ENCODE measurements around the gene EHMT2. TPM values are rescaled to one million over a fixed set of nuclear protein-coding genes. Genes with fewer than 3 reads are reported as not detected.
A peak's percentile ranks its signal among the peaks of the same experiment; 100 is the strongest.

EHMT2 gene
- total RNA-seq, 1 donor from 2014 or later, result 14.5 TPM

GRCh38 chr6:31892821-31893220, 4.7 kb downstream of the EHMT2 start:
- no peak for DNase-seq (ENCODE audit: low read depth)
- Histone ChIP-seq H3K27me3 (ENCODE audit: control insufficient read depth, insufficient read depth, low read length) (no peaks in the 10 kb centered on the region), H3K36me3 (ENCODE audit: control insufficient read depth, insufficient read depth, low read length) (peaks cover 13% of the 10 kb centered on the region), H3K4me3 (ENCODE audit: low read depth, low read length) (no peak overlapping the region)
- no peak for FAIRE-seq
- no peak for TF ChIP-seq CTCF (IDR thresholded peaks at IDR 0.05; ENCODE audit: insufficient read depth, low read length, severe bottlenecking)

DNA sequence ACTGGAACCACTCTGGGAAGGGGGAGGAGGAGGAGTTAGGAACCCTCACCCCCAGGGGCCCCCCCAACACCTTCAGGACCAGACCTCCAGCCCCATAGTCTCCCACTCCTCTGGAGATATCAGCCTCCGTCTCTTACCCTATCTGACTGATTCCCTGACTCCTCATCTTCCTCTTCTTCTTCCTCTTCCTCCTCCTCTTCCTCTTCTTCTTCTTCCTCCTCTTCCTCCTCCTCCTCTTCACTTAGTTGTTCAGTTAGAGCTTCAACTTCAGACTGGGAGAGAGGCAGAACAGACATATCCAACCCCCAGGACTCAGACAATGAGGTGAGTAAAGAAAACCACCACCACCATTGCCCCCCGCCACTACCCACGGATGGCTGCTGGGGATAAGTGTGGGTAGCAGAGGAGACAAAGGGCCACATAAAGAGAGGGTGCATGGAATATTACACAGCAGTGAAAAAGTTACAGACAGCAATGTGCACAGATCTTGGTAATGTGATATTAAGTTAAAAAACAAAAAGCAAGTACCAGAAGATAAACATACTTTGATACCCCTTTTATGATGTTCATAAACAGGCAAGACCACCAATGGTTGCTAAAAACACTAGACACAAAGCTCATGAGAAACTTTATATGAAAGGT, 8.0 kb downstream of the EHMT2 start:
- FAIRE-seq, result no peak
- TF ChIP-seq CTCF (IDR thresholded peaks at IDR 0.05; ENCODE audit: insufficient read depth, low read length, severe bottlenecking), result no peak
- Histone ChIP-seq H3K4me3 (ENCODE audit: low read depth, low read length) (no peak overlapping the region), H3K36me3 (ENCODE audit: control insufficient read depth, insufficient read depth, low read length) (peaks cover 30% of the 10 kb centered on the region), H3K27me3 (ENCODE audit: control insufficient read depth, insufficient read depth, low read length) (no peaks in the 10 kb centered on the region)
- DNase-seq (ENCODE audit: low read depth), result no peak

GRCh38 chr6:31888276-31889258, 8.9 kb downstream of the EHMT2 start:
- DNase-seq (ENCODE audit: low read depth) (no peak), FAIRE-seq (no peak)
- H3K27me3 ChIP-seq (ENCODE audit: control insufficient read depth, insufficient read depth, low read length), result no peaks in the 10 kb centered on the region
- peak; percentile 74 for TF ChIP-seq CTCF (IDR thresholded peaks at IDR 0.05; ENCODE audit: insufficient read depth, low read length, severe bottlenecking)
- no peak overlapping the region for H3K4me3 ChIP-seq (ENCODE audit: low read depth, low read length)
- peaks cover 33% of the 10 kb centered on the region for H3K36me3 ChIP-seq (ENCODE audit: control insufficient read depth, insufficient read depth, low read length)

DNA sequence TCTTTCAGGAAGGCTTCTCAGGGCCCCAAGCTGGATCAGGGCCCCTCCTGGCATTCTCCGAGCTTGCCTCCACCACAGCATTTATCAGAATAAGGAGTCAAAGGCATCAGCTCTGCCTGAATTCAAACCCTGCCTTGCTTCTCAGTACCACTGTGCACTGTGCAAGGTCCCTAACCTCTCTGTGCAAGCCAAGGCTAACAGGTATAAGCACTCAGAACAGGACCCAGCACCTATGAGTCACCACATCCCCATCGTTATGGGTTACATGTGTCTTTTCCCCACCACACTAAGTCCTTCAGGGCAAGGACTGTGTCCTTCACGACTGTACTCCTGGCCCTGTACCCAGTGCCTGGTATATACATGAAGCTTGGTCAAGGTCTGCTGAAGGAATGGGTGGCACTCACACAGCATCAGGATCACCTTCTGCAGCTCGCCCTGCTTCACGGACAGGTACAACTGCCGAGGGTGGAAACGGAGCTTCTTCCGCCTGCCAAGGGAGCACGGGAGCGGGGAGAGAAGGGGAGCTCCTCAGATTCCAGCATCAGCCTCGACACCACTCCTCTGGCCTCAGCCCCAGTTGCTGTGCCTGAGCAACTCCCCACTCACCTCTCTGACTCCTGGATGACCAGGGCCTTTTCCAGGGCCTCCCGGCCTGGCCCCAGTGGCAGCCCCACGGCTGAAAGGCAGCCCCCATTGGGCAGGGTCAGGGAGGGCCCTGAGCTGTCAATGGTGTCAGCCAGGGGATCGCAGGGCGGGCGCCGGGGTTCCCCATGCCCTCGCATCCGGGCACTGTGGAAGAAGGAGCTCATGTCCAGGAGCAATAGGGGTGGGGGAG, 10.1 kb downstream of the EHMT2 start:
- peak; percentile 95 for FAIRE-seq
- H3K36me3 ChIP-seq (ENCODE audit: control insufficient read depth, insufficient read depth, low read length), result peaks cover 40% of the 10 kb centered on the region
- H3K4me3 ChIP-seq (ENCODE audit: low read depth, low read length), result no peak overlapping the region
- no peaks in the 10 kb centered on the region for H3K27me3 ChIP-seq (ENCODE audit: control insufficient read depth, insufficient read depth, low read length)
- no peak for DNase-seq (ENCODE audit: low read depth)
- no peak for TF ChIP-seq CTCF (IDR thresholded peaks at IDR 0.05; ENCODE audit: insufficient read depth, low read length, severe bottlenecking)

GRCh38 chr6:31886541-31886991, 10.9 kb downstream of the EHMT2 start:
- TF ChIP-seq CTCF (IDR thresholded peaks at IDR 0.05; ENCODE audit: insufficient read depth, low read length, severe bottlenecking), result no peak
- no peak overlapping the region for H3K4me3 ChIP-seq (ENCODE audit: low read depth, low read length)
- DNase-seq (ENCODE audit: low read depth), result no peak
- peaks cover 42% of the 10 kb centered on the region for H3K36me3 ChIP-seq (ENCODE audit: control insufficient read depth, insufficient read depth, low read length)
- no peaks in the 10 kb centered on the region for H3K27me3 ChIP-seq (ENCODE audit: control insufficient read depth, insufficient read depth, low read length)
- no peak for FAIRE-seq
